GM03348 (cell line): ENCODE results near the gene CDX2.

Source experiments
- DNase-seq: peaks from one replicate; pipeline ENCODE4 v3.0.0; 2012; ENCODE audit warnings: low spot score

CDX2 gene

DNA sequence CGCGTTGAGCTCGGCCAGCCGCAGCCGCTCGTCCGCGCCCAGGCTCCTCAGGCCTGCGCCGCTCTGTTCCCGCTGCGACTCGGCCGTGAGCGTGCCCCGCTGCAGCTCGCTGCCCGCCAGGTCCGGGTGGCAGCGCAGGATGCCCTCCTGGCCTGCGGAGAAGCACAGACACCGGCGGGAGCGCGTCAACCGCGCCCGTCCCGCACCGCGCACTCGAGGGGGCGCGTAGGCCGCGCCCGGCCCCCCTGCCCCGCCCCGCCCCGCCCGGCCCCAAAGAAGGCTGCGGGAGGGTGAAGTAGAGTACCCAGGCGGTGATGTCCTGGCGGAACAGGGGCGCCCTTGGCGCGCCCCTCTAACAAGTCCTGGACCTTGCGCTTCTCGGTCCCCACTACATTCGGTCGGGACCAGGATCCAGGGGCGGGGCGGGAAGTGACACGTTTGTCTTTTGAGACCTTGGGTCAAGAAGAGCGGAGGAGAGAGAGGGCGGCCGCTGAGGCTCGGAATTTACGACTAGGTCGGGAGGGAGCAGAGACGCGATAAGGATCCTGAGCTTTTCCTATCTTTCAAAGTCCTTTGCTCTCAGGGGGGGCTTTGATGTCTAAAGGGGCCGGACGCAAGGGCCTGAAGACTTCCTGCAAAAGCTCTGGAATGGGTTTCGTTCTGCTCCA is 9.3 kb upstream of the CDX2 start:
- no peak for DNase-seq

DNA sequence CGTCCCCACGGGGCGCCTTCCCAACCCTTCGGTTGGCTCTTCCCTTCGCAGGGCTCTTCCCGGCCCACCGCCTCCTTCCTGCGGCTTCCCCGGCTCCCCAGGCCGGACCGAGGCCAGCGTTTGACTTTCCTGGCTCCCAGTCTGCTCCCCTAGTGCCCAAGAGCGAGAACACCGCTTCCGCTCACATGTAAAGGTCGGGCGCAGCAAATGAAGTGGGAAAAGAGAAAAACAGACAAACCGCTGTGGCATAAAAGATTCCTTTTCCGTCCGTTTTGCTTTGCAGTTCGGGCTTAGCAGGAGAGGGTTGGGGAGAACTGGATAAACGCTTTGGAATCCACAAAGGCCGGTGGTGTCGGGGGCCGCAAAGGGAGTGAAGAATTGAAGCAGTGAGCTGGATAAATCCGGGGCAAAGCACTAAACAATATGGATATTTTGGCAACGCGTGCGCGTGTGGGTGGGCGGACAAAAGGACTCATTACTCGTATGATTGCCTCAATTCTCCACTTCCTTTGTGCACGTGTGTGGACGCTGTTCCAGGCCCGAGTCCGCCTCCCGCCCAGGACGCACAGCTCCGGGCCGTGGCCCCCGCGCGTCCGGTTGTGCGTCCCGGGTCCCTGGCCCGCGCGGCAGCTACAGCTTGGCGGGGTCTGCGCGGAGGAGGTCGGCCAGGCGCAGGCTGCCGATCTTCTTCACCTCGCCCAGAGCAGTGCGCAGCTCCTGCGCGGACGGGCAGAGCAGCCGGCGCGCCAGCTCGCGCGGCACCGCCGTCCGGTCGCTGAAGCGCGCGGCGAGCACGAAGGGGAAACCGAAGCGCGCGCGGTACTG is 8.6 kb upstream of the CDX2 start:
- no peak for DNase-seq

DNA sequence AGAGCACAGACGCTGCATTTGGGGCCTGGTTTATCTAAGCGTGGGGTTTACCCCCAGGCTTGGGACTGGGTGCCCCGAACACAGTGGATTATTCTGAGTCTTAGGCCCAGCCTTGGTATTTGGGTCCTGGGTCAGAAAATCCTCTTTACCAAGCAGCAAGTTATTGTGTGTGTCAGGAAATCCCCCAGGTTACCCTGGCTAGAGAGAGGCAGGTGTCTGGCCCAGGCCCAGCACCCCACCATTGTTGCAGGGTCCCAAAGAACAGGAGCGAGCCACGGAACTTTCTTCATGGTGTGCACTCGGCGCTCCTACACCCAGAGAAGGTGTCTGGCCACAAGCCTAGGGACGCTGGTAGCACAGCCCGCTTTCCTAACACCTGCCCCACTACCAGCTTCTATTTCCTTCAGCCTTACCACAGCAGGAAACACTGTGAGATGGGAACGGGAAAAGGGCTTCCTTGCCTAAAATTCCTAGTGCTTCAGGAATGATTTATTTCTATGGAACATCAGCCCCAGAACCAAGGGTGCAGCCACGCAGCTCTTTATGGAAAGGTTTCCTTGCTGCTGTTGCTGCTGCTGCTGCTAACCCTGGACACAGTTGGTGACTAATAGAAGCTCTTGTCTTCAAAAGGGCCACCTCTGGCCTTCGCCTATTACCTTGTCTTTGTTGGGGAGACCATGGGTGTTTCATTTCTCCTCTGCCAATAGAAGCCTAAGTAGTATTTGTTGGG is 7.4 kb upstream of the CDX2 start:
- no peak for DNase-seq

DNA sequence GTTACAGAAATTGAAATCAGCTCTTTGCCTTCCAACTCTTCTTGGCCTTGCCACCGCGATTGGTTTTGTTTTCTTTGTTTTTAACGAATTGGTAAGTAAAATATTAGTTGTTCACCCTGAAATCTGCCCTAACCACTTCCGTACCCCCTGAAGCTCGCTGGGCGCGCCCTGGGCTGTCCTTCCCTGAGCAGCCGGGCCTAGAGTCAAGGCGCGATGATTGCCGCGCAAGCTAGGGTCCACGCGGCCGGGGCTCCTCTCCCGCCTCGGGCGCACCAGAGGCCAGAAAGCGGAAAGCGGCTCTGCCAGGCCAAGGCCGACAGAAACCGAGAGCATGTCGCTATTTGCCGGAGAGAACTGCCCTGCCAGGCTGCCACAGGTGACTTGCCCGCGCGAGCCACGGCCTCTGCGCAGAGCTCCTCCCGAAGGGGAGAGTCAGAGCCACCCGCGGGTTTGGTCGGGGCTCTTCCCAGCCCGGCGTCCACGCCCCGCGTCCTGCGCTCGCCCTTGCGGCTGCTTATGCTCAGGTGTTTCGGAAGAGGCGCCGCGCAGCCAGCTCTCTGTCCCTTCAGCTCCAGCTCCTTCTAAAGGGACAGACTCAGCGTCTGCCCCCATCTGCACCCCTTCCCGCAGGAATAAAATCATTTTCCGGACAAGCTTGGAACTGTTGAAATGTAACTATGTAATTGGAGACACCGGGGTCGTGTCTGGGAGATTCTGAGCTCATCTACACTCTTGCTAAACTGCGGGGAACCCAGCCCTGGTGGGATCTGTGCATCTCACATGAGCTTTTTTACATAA is 6.6 kb upstream of the CDX2 start:
- DNase-seq: no peak

DNA sequence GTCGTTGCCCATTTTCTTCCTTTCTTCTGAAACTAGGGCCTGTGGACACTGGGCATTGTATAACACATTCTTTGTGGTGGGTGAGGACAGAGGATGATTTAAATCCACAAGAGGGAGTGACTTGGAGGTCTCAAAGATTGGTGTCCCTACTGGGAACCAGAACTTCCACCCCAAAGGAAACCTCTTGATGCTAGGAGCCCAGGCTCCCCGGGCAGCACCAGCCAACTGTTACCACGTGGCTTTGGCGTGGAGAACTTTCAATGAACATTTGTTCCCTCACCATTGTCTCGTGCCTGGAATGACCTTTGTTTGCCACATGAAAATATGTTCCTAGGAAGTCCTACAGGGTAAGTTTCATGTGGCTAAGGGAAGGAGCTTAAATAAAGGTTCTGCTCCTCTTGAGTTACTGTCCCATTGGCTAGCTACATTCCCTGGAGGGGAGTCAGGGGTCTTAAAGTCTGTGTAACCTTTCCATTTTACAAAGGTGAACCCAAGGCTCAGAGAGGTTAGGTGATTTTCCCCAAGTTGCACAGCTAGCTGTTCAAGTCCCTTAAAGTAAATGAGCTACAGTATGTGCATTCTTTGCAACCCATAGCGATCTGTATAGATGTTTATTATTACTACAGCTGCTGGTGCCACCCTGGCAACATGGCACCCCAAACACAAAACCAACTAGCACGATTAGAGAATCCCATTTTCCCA is 5.0 kb upstream of the CDX2 start:
- DNase-seq: no peak

DNA sequence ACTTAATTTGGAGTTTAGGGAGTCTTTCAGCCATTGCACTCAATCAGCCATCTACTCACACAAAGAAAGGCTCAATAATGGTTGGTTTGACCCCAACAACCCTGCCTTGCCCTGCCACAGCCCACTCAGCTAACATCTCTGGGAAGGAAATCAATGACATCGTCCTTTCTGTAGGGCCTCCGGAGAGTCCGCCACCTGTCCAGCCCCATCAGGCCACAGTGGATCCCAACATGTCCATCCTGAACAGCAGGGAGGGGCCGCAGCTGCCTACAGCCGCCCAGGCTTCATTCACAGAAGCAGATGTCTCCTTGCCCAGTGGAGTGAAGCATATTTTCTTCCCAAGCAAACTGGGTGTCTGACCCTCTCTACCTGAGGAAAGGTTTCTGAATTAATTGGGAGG is 4.2 kb upstream of the CDX2 start:
- DNase-seq: no peak

DNA sequence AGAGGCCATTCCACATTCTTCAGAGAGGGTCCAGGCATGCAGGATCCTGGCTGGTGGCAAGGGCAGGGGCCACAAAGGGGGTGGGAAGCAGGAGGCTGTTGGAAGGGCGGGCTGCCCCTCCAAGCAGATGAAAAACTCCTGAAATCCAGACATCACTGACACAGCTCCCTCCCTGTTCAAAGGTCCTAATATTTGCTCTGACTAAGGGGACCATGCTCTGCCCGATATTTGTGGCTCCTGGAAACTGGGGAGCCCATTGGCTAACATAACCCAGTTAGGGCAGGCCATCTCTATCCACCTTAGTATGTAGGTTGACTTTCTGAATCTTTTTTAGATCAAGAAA is 3.3 kb upstream of the CDX2 start:
- no peak for DNase-seq

DNA sequence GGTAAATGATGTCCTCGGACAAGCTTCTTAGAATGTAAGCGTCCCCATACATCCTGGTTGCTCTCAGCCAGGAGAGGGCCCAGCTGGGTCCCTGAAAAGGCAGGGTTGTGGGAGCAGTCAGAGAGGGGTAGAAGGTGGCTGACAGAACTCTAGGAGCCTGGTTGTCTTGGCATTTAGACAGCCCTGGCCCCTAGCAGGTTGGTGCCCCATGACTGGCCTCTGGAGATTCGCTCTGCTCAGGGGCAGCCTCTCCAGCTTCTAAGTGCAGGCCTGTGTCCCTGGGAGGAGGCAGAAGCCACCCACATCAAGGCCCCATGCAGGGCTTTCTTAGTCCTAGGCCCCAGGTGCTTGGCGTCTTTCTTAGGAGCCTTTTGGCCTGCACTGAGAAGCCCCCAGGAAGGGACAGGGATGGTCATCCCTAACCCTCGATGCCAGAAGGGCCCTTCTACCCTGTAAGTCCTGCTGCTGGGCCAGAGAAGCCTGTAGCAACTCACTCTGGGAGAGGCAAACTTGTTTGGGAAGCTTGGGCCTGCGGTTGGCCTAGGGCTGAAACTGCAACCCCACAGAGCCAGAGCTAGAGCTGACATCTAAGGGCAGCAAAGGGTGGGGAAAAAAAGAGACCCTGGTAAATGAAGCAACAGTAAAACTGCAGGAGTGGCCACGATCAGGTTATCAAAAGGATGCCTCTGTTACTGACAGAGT is 2.8 kb upstream of the CDX2 start:
- DNase-seq: no peak

DNA sequence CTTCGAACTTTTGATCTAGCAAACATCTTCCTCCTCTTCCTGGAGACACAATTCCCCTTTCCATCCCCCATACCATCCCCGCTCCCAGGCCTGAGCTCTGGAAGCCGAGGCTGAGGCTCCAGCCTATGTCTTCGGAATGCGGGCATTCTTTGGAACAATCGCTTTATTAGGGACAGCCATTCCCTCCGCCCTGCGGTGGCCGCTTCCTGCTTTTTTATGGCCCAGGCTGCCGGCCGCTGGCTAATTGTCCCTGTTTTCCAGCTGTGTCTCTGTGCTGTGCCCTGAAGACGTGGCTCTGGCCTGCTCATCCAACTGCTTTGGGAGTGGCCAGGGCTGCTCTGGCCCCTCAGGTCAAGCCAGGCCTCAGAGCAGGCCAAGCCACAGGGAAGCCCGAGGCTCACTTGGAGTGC is 2.1 kb upstream of the CDX2 start:
- DNase-seq: no peak

DNA sequence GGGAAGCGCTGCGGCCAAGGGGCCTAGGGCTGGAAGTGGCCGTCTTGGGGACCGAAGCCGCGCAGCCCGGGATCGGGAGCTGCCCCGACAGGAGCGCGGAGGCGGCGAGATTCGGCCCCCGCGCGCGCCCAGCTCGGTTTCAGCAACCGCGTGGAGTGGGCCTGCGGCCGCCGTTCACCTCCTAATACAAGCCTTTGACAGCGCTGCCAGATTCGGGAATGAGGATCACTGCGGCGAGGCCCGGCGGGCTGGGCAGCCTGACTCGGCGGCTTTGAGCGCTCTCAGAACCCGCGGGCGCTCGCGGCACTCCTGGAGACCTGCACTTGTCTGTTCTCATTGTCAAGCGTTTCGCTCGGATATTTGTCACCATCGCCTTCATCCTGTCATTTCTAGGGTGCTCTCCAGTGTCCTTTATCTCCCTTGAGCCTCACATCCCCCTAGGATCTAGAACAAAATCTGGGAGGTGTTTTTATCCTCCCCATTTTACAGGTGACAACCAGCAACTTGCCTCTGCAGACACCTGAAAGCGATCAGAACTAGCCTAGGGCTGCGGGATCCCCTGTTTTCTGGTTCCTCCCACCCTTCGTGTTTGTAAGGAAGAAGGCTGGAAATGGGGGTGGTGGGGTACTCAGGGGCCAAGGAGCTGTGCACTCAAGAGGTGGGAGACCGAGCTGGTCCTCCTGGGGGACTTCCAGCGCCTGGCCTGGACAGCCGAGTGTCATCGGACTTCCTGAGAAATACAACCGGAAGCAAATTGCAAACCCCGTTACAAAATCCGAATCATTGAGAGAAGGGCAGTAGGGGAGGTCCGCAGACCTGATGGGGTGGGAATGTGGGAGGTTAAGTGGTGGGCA is 1.5 kb upstream of the CDX2 start:
- no peak for DNase-seq

DNA sequence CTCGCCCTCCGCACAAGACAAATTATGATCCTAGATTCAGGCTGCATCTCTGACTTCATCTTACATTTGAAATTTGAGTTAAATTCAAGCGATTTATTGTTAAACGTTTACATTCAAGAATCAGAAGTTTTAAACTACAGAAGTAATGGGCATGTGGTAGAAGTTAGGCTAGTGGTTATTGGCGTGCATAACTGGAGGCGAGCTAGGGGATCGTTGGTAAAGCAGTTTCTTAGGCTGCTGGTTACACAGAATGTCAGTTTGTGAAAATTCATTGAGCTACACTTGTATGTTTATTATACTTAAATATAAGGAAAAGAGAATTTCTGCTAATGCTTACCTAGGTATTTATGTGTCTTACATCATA is 733 bp upstream of the CDX2 start:
- DNase-seq: no peak

DNA sequence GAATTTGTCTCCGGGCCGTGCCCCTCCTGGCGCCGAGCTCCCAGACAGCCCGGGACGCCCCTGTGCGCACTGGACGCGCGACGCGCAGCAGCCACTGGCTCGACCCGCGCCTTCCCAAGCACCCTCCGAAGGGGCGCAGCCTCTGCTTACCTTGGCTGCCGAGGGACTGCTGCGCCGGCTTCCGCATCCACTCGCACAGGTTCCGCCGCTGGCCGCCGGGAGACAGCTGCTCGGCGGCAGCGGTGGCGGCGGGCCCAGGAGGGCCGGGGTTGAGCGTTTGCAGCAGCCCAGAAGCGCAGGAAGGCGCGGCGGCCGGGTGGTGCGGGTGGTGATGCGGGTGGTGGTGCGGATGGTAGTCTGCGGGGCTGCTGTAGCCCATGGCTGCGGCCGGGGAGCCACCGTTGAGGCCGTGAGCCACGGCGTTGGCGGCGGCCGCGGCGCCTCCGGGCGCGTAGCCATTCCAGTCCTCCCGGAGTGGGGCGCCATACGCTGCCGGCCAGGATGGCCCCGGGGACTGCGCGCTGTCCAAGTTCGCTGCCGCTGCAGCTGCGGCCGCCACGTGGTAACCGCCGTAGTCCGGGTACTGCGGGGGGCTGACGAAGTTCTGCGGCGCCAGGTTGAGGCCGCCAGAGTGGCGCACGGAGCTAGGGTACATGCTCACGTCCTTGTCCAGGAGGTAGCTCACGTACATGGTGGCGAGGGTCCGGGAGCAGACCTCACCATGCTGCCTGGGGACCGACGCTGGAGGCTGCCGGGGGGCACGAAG is 616 bp downstream of the CDX2 start:
- DNase-seq: no peak

DNA sequence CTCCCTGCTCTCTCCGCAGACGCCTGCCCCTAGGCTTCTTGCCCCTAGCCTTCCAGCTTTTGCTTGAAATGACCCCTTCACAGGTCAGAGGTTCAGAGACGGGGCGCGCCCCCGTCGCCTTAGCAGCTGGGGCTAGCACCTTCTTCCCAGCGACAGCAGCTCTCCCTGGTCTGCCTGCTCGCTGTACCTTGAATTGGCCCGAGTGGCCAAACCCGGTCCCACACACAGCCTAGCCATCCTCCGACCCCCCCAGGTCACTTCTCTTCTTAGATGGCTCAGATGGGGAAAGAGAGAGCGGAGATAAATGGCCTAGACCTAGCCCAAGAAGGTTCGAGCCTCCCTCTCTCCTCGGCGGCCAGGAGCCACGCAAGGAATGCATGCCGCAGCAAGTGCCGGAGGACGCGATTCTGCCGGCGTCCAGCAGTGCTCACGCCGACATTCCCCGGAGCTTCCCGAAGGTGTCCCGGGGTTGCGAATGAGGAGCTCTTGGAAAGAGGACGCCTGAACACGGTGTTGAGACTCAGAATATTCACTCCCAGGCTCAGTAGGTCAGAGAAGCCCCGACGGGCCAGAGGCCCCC is 1.3 kb downstream of the CDX2 start:
- no peak for DNase-seq

DNA sequence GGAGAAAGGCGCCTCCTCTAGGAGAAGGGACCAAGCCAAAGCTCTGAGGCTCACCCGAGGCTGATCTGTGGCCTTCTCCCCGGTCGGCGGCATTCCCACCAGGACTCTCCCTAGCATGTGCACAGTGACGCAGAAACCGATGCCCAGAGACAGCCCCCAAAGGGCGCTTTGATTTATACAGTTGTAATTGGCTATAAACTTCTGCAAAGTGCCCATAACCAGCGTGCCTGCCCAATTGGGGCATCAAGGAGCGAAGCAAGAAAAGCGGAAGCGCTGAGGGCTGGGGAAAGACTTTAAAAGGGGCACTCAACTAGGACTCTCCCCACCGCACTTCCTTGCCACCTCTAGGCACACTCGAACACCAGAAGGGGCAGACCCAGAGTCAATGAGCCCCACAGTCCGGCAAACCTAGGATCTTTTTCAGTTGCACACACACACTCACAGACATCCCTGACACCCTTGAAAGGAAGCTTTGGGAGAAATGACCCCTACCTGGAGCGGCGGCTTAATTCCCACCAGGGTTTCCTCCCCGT is 1.8 kb downstream of the CDX2 start:
- no peak for DNase-seq

DNA sequence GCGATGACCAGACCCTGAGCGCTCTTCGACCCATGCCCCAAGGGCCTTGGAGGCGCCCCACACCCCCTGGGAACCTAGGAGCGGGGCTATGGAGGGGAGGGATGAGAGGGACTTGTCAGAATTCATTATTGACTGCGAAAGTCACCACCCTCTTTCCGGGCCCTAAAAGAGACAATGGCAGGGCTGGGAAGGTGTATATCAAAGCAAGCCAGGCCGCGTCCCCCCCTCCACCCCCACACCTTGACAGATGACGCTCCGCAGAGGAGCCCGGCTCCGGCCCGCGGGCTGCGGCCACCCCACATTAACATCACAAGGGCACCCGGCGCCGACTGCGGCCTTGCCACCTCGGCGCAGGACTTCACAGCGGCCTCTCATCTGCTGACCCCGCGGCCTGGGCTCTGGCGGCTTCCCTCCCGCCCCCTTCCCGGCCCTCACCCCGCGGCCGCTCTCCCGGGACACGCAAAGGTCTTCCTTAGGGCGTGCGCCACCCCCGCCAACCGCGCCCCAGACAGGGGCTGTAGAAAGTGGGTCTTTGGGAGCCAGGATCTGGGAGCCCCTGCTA is 2.4 kb downstream of the CDX2 start:
- no peak for DNase-seq

DNA sequence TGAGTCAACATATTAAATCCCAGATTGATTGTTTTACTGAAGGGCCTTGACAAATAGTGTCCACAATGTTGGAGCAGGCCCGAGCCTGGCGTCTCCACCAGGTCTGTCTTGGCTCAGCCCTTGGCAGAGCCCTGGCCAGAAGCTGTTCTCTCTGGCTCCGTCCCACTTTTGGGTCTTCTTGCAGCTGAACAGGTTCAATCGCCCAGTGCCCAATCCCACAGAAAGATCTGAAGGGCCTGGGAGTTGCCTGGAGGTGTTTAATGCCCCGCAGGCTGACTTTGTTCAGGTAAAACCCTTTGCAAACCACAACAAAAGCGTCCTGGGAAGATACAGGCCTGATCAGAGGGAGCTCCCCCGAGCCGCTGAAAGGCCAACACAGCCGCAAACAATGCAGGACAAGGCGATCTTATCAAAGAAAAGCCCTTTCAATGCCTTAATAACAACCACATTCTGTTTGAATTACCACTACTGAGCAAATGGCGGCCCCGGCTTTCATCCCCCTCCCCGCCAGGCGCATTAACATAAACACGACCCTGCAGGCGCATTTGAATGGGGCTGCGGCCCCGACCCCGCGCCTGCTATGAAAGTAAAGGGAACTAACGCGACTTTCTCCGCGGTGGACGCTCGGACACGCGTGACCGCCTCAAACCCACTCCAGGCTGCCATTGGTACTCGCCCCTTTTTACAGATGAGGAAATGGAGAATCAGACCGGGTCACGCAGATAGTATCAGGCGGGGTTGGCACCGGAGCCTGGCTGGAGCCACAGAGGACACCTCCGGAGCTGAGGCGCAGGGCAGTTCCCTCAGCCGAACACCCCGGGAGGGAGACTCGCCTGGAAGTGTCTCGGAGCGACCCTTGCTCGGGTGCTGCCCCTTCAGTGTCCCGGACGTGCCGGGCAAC is 3.1 kb downstream of the CDX2 start:
- no peak for DNase-seq

DNA sequence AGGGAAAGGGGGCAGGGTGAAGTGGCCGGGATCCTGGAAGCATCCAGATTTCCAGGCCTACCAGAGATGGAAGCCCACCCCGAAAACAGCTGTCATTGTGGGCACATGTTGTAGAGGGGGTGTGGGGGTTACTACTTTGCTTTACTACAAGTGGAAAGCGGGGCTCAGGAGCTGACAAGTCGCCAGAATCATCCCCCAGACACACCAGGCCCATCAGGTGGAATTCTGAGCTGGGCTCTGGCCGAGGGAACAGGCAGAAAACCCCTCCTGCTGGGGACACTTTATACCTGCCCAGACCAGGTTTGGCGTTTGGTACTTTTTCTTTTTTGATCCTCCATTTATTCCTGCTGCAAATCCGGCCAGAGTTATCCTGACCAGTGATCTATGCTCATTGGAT is 3.8 kb downstream of the CDX2 start:
- DNase-seq: no peak
